Large intestine (tissue), 3 donors: ENCODE measurements around the gene SPRED3. TPM values are rescaled to one million over a fixed set of nuclear protein-coding genes. Genes with fewer than 3 reads are reported as not detected.

Experiments
- DNase-seq, 2 donors: peaks; one replicate each; pipeline versions ENCODE4 v3.0.0 to v3.0.0-alpha.2; 2013
- H3K27ac ChIP-seq: one replicate; pipeline ENCODE4 v1.5.1; 2013; ENCODE audit warnings: low read length
- H3K27me3 ChIP-seq: 2 replicates; pipeline ENCODE4 v1.6.1; 2013; ENCODE audit warnings: low read length; ENCODE audit not compliant: control insufficient read depth, insufficient read depth
- H3K36me3 ChIP-seq: 2 replicates; pipeline ENCODE4 v1.6.1; 2013; ENCODE audit warnings: low read length; ENCODE audit not compliant: control insufficient read depth, insufficient read depth
- H3K4me1 ChIP-seq: one replicate; pipeline ENCODE4 v1.6.1; 2013; ENCODE audit warnings: low read length; ENCODE audit not compliant: control insufficient read depth, insufficient read depth
- H3K4me3 ChIP-seq: one replicate; pipeline ENCODE4 v1.5.1; 2013; ENCODE audit warnings: low read length
- H3K9me3 ChIP-seq: one replicate; pipeline ENCODE4 v1.6.1; 2013; ENCODE audit warnings: mild to moderate bottlenecking, low read depth, low read length, moderate library complexity; ENCODE audit not compliant: control insufficient read depth
- WGBS: methylation state at CpG from one replicate; pipeline ENCODE4 v1.1.5; 2013; ENCODE audit warnings: low lambda C conversion rate; ENCODE audit not compliant: insufficient coverage; 5-methylcytosine and 5-hydroxymethylcytosine counted together
- polyA plus RNA-seq: library from polyadenylated mRNA; unstranded; fragments of 120-200 nt; gene quantifications from one replicate; pipeline ENCODE4 v1.2.1, GENCODE V29; 2013

The SPRED3 gene
- polyA plus RNA-seq, 1 donor, result 3.9 TPM

GRCh38 chr19:38384209-38385027, 4.1 kb upstream of the SPRED3 start:
- Histone ChIP-seq H3K4me1 (peaks cover 30% of the 10 kb centered on the region), H3K36me3 (peaks cover 43% of the 10 kb centered on the region), H3K9me3 (peaks cover 15% of the 10 kb centered on the region), H3K4me3 (no peak overlapping the region), H3K27me3 (peaks cover 50% of the 10 kb centered on the region), H3K27ac (no peak overlapping the region)
- no peak for DNase-seq
- WGBS, result no CpG with 5 or more reads among the region's 10 CpGs

- no peak overlapping the region for H3K27ac ChIP-seq
- DNase-seq, result no peak
- no peak overlapping the region for H3K4me3 ChIP-seq
- WGBS, result no CpG with 5 or more reads among the region's 40 CpGs
- peaks cover 30% of the 10 kb centered on the region for H3K4me1 ChIP-seq
- H3K9me3 ChIP-seq, result peaks cover 16% of the 10 kb centered on the region
- peaks cover 39% of the 10 kb centered on the region for H3K36me3 ChIP-seq
- H3K27me3 ChIP-seq, result peaks cover 55% of the 10 kb centered on the region
Measured at GRCh38 chr19:38385057-38385803, 3.3 kb upstream of the SPRED3 start.

GRCh38 chr19:38385804-38386257, 2.7 kb upstream of the SPRED3 start:
- Histone ChIP-seq H3K36me3 (peaks cover 34% of the 10 kb centered on the region), H3K27me3 (peaks cover 58% of the 10 kb centered on the region), H3K9me3 (peaks cover 18% of the 10 kb centered on the region), H3K4me3 (no peak overlapping the region), H3K27ac (no peak overlapping the region), H3K4me1 (peaks cover 30% of the 10 kb centered on the region)
- WGBS, result no CpG with 5 or more reads among the region's 40 CpGs
- no peak for DNase-seq

DNA sequence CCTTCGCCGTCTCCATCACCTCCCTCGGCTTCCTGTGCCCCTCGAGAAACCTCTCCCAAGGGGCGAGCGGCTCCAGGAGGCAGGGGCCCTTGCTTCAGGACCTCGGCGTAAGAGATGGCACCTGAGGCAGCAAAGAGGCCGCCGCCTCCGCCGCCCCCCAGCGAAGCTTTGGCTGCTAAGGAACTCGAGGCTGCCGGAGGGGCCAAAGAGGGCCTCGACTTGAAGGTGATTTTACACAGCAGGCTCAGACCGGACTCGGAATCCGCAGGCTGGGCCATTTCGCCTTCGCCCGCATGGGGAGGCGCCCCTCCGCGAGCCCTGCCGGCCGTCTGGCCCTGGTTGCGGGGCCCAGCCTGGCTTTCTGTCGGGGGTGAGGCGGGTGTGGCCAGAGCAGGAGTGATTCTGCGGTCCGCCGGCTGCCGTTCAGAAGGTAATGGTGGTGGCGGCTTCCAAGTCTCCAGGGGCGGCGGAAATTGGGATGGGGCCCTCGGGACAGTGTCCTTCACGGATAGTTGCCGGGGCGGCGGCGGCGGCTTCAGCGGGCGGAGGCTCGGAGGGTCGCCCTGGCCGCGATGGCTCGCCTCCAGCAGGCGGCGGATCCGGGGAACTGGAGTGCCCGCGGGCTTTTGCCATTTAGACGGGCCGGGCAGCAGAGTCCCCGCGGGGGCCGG, 2.1 kb upstream of the SPRED3 start:
- Histone ChIP-seq H3K4me3 (peak overlapping the region; percentile 53), H3K4me1 (peaks cover 30% of the 10 kb centered on the region), H3K27me3 (peaks cover 62% of the 10 kb centered on the region), H3K36me3 (peaks cover 28% of the 10 kb centered on the region), H3K9me3 (peaks cover 18% of the 10 kb centered on the region), H3K27ac (no peak overlapping the region)
- no CpG with 5 or more reads among the region's 61 CpGs for WGBS
- no peak for DNase-seq

DNA sequence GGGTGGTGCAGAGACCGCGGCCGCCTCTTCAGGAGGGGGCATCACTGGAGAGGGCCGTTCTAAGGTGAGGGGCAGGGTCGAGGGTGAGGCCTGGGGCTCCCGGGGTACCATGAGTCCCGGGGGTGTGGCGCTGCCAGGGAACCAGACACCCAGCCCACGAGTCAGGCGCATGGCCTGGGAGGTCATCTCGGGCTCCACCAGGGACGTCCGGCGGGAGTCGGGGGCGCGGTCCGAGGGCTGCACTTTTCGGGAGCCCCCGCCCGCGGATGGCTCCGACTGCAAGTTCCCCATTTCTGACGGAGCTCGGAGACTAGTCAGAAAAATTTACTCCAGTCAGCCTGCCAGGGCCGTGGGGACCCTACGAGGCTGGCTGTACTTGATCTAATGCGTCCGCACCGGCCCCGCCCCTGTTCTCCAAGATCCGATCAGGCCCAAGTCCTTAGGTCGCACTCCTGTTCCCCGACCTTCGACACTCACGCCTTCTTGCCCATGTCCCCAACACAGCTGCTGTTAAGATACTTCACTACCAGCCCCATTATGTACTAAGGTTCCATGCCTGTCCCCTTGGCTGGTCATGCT, 1.4 kb upstream of the SPRED3 start:
- no CpG with 5 or more reads among the region's 36 CpGs for WGBS
- Histone ChIP-seq H3K27ac (peak overlapping the region; percentile 85), H3K27me3 (peaks cover 65% of the 10 kb centered on the region), H3K36me3 (peaks cover 22% of the 10 kb centered on the region), H3K4me3 (peak overlapping the region; percentile 53), H3K4me1 (peaks cover 32% of the 10 kb centered on the region), H3K9me3 (peaks cover 18% of the 10 kb centered on the region)
- no peak for DNase-seq

GRCh38 chr19:38387550-38388348, 748 bp upstream of the SPRED3 start, which contains the start of gene GGN:
Gene GGN (minus strand): TSS chr19:38388034. CDS start chr19:38387261, 773 bp downstream.
- H3K9me3 ChIP-seq, result peaks cover 18% of the 10 kb centered on the region
- peak within 1 kb of the TSS; percentile 85 for H3K27ac ChIP-seq
- peak within 1 kb of the TSS; percentile 53 for H3K4me3 ChIP-seq
- peaks cover 39% of the 10 kb centered on the region for H3K4me1 ChIP-seq
- WGBS, result 0% methylated on average over 1 of the region's 51 CpGs
- peaks cover 17% of the 10 kb centered on the region for H3K36me3 ChIP-seq
- H3K27me3 ChIP-seq, result peaks cover 65% of the 10 kb centered on the region
- DNase-seq, result peak; percentile 87 to 94

DNA sequence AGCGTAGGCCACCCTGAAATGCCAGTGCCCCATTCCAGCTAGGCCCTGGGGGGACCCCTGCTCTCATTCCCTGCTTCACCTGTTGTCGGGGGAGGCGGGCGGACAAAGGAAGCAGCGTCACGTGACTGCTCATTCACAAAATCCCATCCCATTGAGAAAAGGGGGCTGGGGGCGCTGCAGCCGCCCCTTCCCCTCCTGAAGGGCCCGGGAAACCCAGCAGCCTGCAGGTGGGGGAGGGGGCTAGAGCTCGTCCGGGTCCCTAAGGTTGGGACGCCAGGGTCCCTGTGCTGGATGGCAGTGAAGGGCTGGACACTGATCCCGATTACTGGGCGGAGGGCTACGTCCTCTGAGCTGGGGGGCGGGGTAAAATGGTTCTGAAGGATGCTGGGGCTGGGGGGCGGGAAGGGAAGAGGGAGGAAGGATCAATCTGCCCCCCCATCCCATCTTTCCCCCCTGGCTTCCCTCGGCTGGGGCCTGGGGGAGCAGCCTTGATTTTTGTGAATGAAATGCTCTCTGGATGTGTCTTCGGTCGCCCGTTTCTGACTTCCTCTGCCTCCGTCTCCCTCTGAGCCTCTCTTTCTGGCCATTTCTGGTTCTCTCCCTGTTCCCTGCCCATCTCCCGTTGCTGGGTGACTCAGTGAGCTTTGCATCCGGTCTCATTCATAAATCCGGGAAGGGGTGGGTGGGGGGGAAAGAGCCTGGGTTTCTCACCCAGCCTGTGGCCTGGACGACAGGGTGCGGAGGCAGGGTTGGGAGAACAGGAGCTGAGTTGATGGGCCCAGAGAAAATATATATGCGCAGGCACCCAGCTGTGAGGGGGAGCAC, 816 bp downstream of the SPRED3 start:
- peaks cover 69% of the 10 kb centered on the region for H3K27me3 ChIP-seq
- peaks cover 1% of the 10 kb centered on the region for H3K36me3 ChIP-seq
- H3K4me3 ChIP-seq, result peak overlapping the region; percentile 42
- WGBS, result no CpG with 5 or more reads among the region's 28 CpGs
- H3K27ac ChIP-seq, result peak overlapping the region; percentile 16
- peaks cover 18% of the 10 kb centered on the region for H3K9me3 ChIP-seq
- DNase-seq, result no peak
- peaks cover 46% of the 10 kb centered on the region for H3K4me1 ChIP-seq

- DNase-seq, result no peak
- Histone ChIP-seq H3K27ac (no peak overlapping the region), H3K4me1 (peaks cover 52% of the 10 kb centered on the region), H3K4me3 (no peak overlapping the region), H3K27me3 (peaks cover 72% of the 10 kb centered on the region), H3K9me3 (peaks cover 18% of the 10 kb centered on the region), H3K36me3 (no peaks in the 10 kb centered on the region)
- no CpG with 5 or more reads among the region's 22 CpGs for WGBS
Measured at GRCh38 chr19:38389957-38390924, 1.7 kb downstream of the SPRED3 start.
